Aorta (tissue), 5 donors: Measurements from ENCODE around the gene ALPP. TPM values are rescaled to one million over a fixed set of nuclear protein-coding genes. Genes with fewer than 3 reads are reported as not detected.
"Not testable (repeated sequence)": the region's sequence is repeated elsewhere in the genome, so short reads cannot be mapped to it uniquely, and the experiment has no call there.

ENCODE experiments used
- ATAC-seq: fragments of 200-7000 bp; cut with Tn5 transposase; one replicate; pipeline ENCODE4 v1.9.1; 2022; ENCODE audit warnings: moderate library complexity; ENCODE audit not compliant: low FRiP score
- DNase-seq, 2 donors: peaks; one replicate each; pipeline ENCODE4 v3.0.0-alpha.2; 2020
- H3K27ac ChIP-seq, 2 donors: one replicate each; pipeline ENCODE4 v1.5.1; 2013; ENCODE audit warnings: low read length in 2 of 2, mild to moderate bottlenecking in 2 of 2, moderate library complexity in 2 of 2, control low read depth in 1 of 2, inconsistent platforms in 1 of 2, low read depth in 1 of 2
- H3K27me3 ChIP-seq, 2 donors: one replicate each; pipeline ENCODE4 v1.6.1; 2013; ENCODE audit warnings: control low read depth in 1 of 2, low read length in 1 of 2, mild to moderate bottlenecking in 1 of 2, moderate library complexity in 1 of 2; ENCODE audit not compliant: insufficient read depth in 2 of 2, control insufficient read depth in 1 of 2
- H3K36me3 ChIP-seq, 2 donors: one replicate each; pipeline ENCODE4 v1.6.1; 2013; ENCODE audit warnings: control low read depth in 1 of 2, low read length in 1 of 2, mild to moderate bottlenecking in 1 of 2; ENCODE audit not compliant: insufficient read depth in 2 of 2, control insufficient read depth in 1 of 2
- H3K4me1 ChIP-seq, 2 donors: one replicate each; pipeline ENCODE4 v1.6.1; 2013; ENCODE audit warnings: low read length in 2 of 2, control low read depth in 1 of 2, mild to moderate bottlenecking in 1 of 2, moderate library complexity in 1 of 2; ENCODE audit not compliant: insufficient read depth in 2 of 2, control insufficient read depth in 1 of 2
- H3K4me3 ChIP-seq, 2 donors: one replicate each; pipeline ENCODE4 v1.5.1; 2013; ENCODE audit warnings: low read length in 2 of 2, control low read depth in 1 of 2, mild to moderate bottlenecking in 1 of 2
- H3K9me3 ChIP-seq: one replicate; pipeline ENCODE4 v1.6.1; 2013; ENCODE audit warnings: mild to moderate bottlenecking, low read length; ENCODE audit not compliant: control insufficient read depth
- WGBS, 2 donors: extraction: QIAGEN DNeasy Blood & Tissue Kit; methylation state at CpG; one replicate each; pipeline ENCODE4 v1.1.7; 2013; 5-methylcytosine and 5-hydroxymethylcytosine counted together
- intact Hi-C, 2 donors: fragments of 100-400 bp; cut with DNase I; formaldehyde crosslinking; loops; one replicate each; pipeline versions ENCODE4 v1.14.2 to v1.15.0; 2022
- polyA plus RNA-seq, 2 donors: library from polyadenylated mRNA; stranded (reverse); fragments of 200-250 nt; gene quantifications; one replicate each; pipeline ENCODE4 v1.2.3, GENCODE V29; 2013
- total RNA-seq, 2 donors: library from RNA; stranded (reverse); fragmentation: NEBNext Ultra II Directional; extraction: Animal tissue kit (Norgen Biotek cat#: 25700); gene quantifications; one replicate each; pipeline ENCODE4 v1.2.1, GENCODE V29; 2021
- donor health status: healthy with polysubstance abuse.
- donor health status: Bipolar disorder and iron deficiency.
- donor health status: DM: no; HTN: no; CAD: no.
- donor health status: DM: no; HTN: no; CAD: no.
- donor health status: DM: yes; HTN: yes; CAD: no.

ALPP gene
- total and polyA plus RNA-seq, 4 donors: not detected

- H3K9me3 ChIP-seq, H3K36me3 ChIP-seq, H3K27me3 ChIP-seq, H3K27ac ChIP-seq, intact Hi-C loops, H3K4me1 ChIP-seq, H3K4me3 ChIP-seq, ATAC-seq: not testable (repeated sequence)
- WGBS, 2 donors: 86 to 93% methylated on average over 13 to 20 of the region's 23 CpGs
- peak in 1 of 2 donors; percentile 69 for DNase-seq
Measured at GRCh38 chr2:232366461-232366860, 12.1 kb upstream of the ALPP start.

GRCh38 chr2:232367016-232367415 lies 11.5 kb upstream of the ALPP start:
- Histone ChIP-seq H3K36me3 (no peaks in the 10 kb centered on the region), H3K4me3 (no peak overlapping the region), H3K27me3 (no peaks in the 10 kb centered on the region), H3K27ac (no peak overlapping the region), H3K4me1 (no peaks in the 10 kb centered on the region), H3K9me3 (no peaks in the 10 kb centered on the region)
- ATAC-seq: no peak
- DNase-seq: peak; percentile 7 to 56
- intact Hi-C loops: no loop called here
- 72 to 77% methylated on average over 6 to 7 of the region's 7 CpGs for WGBS, 2 donors

DNA sequence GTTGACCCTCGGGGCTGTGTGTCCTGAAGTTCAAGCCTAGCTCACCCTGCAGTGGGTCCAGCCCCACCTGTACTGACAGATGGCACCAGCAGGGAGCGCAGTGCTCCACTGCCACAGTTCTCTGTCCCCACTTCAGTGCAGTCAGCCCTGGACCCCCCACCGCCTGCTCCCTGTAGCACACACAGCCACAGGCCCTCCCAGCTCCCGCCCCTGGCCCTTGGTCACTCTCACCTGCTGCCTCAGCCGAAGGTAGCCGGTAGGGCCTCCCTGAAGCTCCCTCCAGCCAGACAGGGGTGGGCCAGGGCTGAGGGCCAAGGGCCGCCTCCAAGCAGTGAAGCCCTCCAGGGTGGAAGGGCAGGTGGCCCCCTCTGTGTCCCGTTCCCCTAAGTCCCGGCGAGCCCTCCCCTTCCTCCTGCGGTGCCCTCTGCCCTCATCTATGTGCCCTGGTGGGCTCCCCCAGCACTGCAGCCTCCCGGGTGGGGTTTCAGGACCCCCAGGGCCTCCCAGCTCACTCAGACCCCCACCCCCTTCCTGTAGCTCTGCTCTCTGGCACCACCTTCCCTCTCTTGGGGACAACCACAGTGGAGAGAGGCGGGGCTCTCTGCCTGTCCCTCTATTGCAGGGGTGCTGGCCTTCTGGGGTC lies 10.8 kb upstream of the ALPP start:
- H3K27me3 ChIP-seq: no peaks in the 10 kb centered on the region
- no peak overlapping the region for H3K27ac ChIP-seq
- no peaks in the 10 kb centered on the region for H3K36me3 ChIP-seq
- no peaks in the 10 kb centered on the region for H3K9me3 ChIP-seq
- 74 to 75% methylated on average over 12 to 13 of the region's 13 CpGs for WGBS, 2 donors
- no peak overlapping the region for H3K4me3 ChIP-seq
- DNase-seq (peak; percentile 48 to 72), ATAC-seq (no peak)
- intact Hi-C loops: no loop called here
- H3K4me1 ChIP-seq: no peaks in the 10 kb centered on the region

GRCh38 chr2:232368311-232368731 lies 10.2 kb upstream of the ALPP start:
- Histone ChIP-seq H3K9me3 (no peaks in the 10 kb centered on the region), H3K4me1 (no peaks in the 10 kb centered on the region), H3K4me3 (no peak overlapping the region), H3K27me3 (no peaks in the 10 kb centered on the region), H3K27ac (no peak overlapping the region), H3K36me3 (no peaks in the 10 kb centered on the region)
- DNase-seq: peak in 1 of 2 donors; percentile 34
- 82 to 87% methylated on average over 15 of the region's 15 CpGs for WGBS, 2 donors
- no peak for ATAC-seq
- intact Hi-C loops: no loop called here

- Histone ChIP-seq H3K4me1 (no peaks in the 10 kb centered on the region), H3K27me3 (no peaks in the 10 kb centered on the region), H3K27ac (no peak overlapping the region), H3K4me3 (no peak overlapping the region), H3K36me3 (no peaks in the 10 kb centered on the region), H3K9me3 (no peaks in the 10 kb centered on the region)
- 69 to 75% methylated on average over 14 to 15 of the region's 15 CpGs for WGBS, 2 donors
- ATAC-seq (no peak), DNase-seq (peak; percentile 36 to 60)
- intact Hi-C loops: no loop called here
Measured at GRCh38 chr2:232369126-232369951, 9.2 kb upstream of the ALPP start.

DNA sequence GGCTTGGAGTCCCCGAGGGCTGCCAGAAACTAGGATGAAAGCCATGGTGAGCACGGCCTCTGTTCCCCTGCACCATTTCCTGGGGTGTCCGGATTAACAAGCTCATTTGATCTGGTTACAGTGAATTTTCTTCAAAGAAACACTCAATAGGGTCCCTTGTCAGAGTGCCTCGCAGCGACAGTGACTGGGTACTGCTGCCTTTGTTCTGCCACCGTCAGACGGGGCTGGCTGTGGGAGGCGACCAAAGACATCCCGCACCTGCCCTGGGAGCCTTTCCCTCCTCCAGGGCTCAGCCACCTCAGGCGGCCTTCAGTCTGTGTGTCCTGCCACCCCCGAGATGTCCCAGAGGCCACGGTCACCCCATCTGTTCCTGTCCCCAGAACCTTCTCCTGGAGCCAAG lies 8.5 kb upstream of the ALPP start:
- H3K4me1 ChIP-seq, H3K27ac ChIP-seq, ATAC-seq, H3K4me3 ChIP-seq, intact Hi-C loops, H3K36me3 ChIP-seq, H3K9me3 ChIP-seq, H3K27me3 ChIP-seq: not testable (repeated sequence)
- peak; percentile 9 to 37 for DNase-seq
- WGBS, 2 donors: 3 to 15% methylated on average over 7 to 10 of the region's 12 CpGs

- intact Hi-C loops: no loop called here
- no peak overlapping the region for H3K4me3 ChIP-seq
Measured at GRCh38 chr2:232372231-232373208, 6.0 kb upstream of the ALPP start.

GRCh38 chr2:232374356-232374755 lies 4.2 kb upstream of the ALPP start:
- Histone ChIP-seq H3K9me3 (no peaks in the 10 kb centered on the region), H3K27ac (no peak overlapping the region), H3K4me3 (no peak overlapping the region), H3K36me3 (no peaks in the 10 kb centered on the region), H3K27me3 (no peaks in the 10 kb centered on the region), H3K4me1 (no peaks in the 10 kb centered on the region)
- ATAC-seq: no peak
- intact Hi-C loops: no loop called here
- 78 to 85% methylated on average over 1 of the region's 1 CpG for WGBS, 2 donors
- DNase-seq: no peak

More at GRCh38 chr2:232372231-232373208, 6.0 kb upstream of the ALPP start:
- H3K9me3 ChIP-seq: no peaks in the 10 kb centered on the region
- WGBS, 2 donors: 89 to 92% methylated on average over 18 of the region's 18 CpGs
- H3K4me1 ChIP-seq: no peaks in the 10 kb centered on the region
- H3K27me3 ChIP-seq: no peaks in the 10 kb centered on the region
- DNase-seq (peak; percentile 3 to 37), ATAC-seq (no peak)
- no peak overlapping the region for H3K27ac ChIP-seq
- H3K36me3 ChIP-seq: no peaks in the 10 kb centered on the region
